HFF-Myc (cell line): ENCODE data around the gene TMEM178A.

Experiments used
- DNase-seq: peaks from one replicate; pipeline ENCODE4 v3.0.0-alpha.2; 2011; ENCODE audit warnings: low read depth; ENCODE audit errors: extremely low read depth
- H3K4me3 ChIP-seq: replicated peaks from 2 replicates; pipeline ENCODE4 v1.5.1; 2011; ENCODE audit warnings: low read depth, mild to moderate bottlenecking, control low read depth, low read length
- CTCF ChIP-seq: IDR thresholded peaks from 2 replicates; pipeline ENCODE4 v1.5.1; 2012; ENCODE audit warnings: mild to moderate bottlenecking, low read depth, low read length, control low read depth; ENCODE audit errors: missing control alignments

TMEM178A gene

GRCh38 chr2:39664888-39665591 lies 677 bp upstream of the TMEM178A start:
- no peak for DNase-seq
- no peak overlapping the region for H3K4me3 ChIP-seq
- no peak for TF ChIP-seq CTCF

GRCh38 chr2:39666491-39667101 lies 879 bp downstream of the TMEM178A start:
- DNase-seq, result no peak
- no peak for TF ChIP-seq CTCF
- H3K4me3 ChIP-seq, result peak overlapping the region; percentile 25

- DNase-seq, result no peak
- no peak overlapping the region for H3K4me3 ChIP-seq
These were observed 1.6 kb downstream of the TMEM178A start for GRCh38 chr2:39667104-39667885.

GRCh38 chr2:39667886-39668276 lies 2.2 kb downstream of the TMEM178A start:
- no peak overlapping the region for H3K4me3 ChIP-seq
- DNase-seq, result no peak
- no peak for TF ChIP-seq CTCF

More at GRCh38 chr2:39667104-39667885, 1.6 kb downstream of the TMEM178A start:
- TF ChIP-seq CTCF, result no peak

- DNase-seq, result no peak
- no peak for TF ChIP-seq CTCF
- H3K4me3 ChIP-seq, result no peak overlapping the region
These were observed 2.9 kb downstream of the TMEM178A start for GRCh38 chr2:39668576-39669080.

GRCh38 chr2:39671604-39672003 lies 5.9 kb downstream of the TMEM178A start:
- DNase-seq, result no peak
- no peak for TF ChIP-seq CTCF
- H3K4me3 ChIP-seq, result no peak overlapping the region
